Measurements from ENCODE around the gene ABLIM1. TPM values are rescaled to one million over a fixed set of nuclear protein-coding genes. Genes with fewer than 3 reads are reported as not detected.

ABLIM1 gene
- total and polyA plus RNA-seq, 2 of the 13 experiments (the other 11 are each of a cell fraction or from before 2014, with no cell fraction given), result 59.4 to 92.7 TPM

GRCh38 chr10:114664127-114664526 lies 6.1 kb upstream of the ABLIM1 start:
- no peak for ATAC-seq
- in situ Hi-C loops (cut with HindIII; ENCODE audit: extremely low pct_ligation_motif_present, low pct_unique_long_range_greater_than_20kb) (no loop called here), intact Hi-C loops (cut with micrococcal nuclease; ENCODE audit: unreplicated experiment) (no loop called here)
- peaks cover 7% of the 10 kb centered on the region; the same call in 1 of the 2 replicates for H3K9me3 ChIP-seq (ENCODE audit: low read length)
- no peak overlapping the region for H3K9ac ChIP-seq (ENCODE audit: insufficient read depth, low read depth, low read length)
- H3K4me3 ChIP-seq (replicated peaks in 1 of 3; ENCODE audit: insufficient read depth in 1 of 3, low read depth in 2 of 3, low read length in 3 of 3), result no peak overlapping the region
- no peak for TF ChIP-seq RXRA (CRISPR knock-in tag; IDR thresholded peaks at IDR 0.05)
- TF ChIP-seq TCF7 (IDR thresholded peaks at IDR 0.05; ENCODE audit: low read depth), result no peak
- TF ChIP-seq ZNF773 (CRISPR knock-in tag; IDR thresholded peaks at IDR 0.05; ENCODE audit: borderline replicate concordance), result no peak
- no peak for TF ChIP-seq SRSF9 (IDR thresholded peaks at IDR 0.05; ENCODE audit: borderline replicate concordance, insufficient read depth, low read depth, low read length, poor library complexity, severe bottlenecking)
- TF ChIP-seq ZBTB49 (CRISPR knock-in tag; IDR thresholded peaks at IDR 0.05; ENCODE audit: borderline replicate concordance), result no peak
- no peak for TF ChIP-seq NFKB2 (CRISPR knock-in tag; IDR thresholded peaks at IDR 0.05; ENCODE audit: borderline replicate concordance)
- no peak for TF ChIP-seq ZSCAN5A (CRISPR knock-in tag; IDR thresholded peaks at IDR 0.05; ENCODE audit: borderline replicate concordance)
- TF ChIP-seq PLRG1 (conservative IDR thresholded peaks at IDR 0.05), result no peak
- no peak for TF ChIP-seq DRAP1 (CRISPR knock-in tag; IDR thresholded peaks at IDR 0.05)
- no peak for TF ChIP-seq ZNF138 (CRISPR knock-in tag; IDR thresholded peaks at IDR 0.05; ENCODE audit: low read depth)
- TF ChIP-seq MLLT10 (CRISPR knock-in tag; IDR thresholded peaks at IDR 0.05), result no peak
- no peak for TF ChIP-seq KLF12 (CRISPR knock-in tag; IDR thresholded peaks at IDR 0.05; ENCODE audit: borderline replicate concordance)
- TF ChIP-seq ZBTB4 (CRISPR knock-in tag; IDR thresholded peaks at IDR 0.05; ENCODE audit: borderline replicate concordance), result no peak
- TF ChIP-seq MZF1 (CRISPR knock-in tag; IDR thresholded peaks at IDR 0.05; ENCODE audit: borderline replicate concordance), result no peak
- TF ChIP-seq SOX5 (CRISPR knock-in tag; IDR thresholded peaks at IDR 0.05; ENCODE audit: borderline replicate concordance), result no peak
- no peak for TF ChIP-seq ZNF879 (CRISPR knock-in tag; IDR thresholded peaks at IDR 0.05)
- H3K27me3 ChIP-seq (ENCODE audit: control insufficient read depth in 1 of 2, insufficient read depth in 2 of 2, low read length in 2 of 2), result no peaks in the 10 kb centered on the region
- peaks cover 40% of the 10 kb centered on the region for H3K4me1 ChIP-seq (ENCODE audit: insufficient read depth, low read length)
- no peak for FAIRE-seq
- H3K27ac ChIP-seq (ENCODE audit: extremely low read length, insufficient read depth, low read length), result no peak overlapping the region
- no peak for DNase-seq (ENCODE audit: low spot score)
- no peak overlapping the region for H3K4me2 ChIP-seq (ENCODE audit: low read depth, low read length)
- no peaks in the 10 kb centered on the region for H3K79me2 ChIP-seq (ENCODE audit: insufficient read depth, low read length)
- H4K20me1 ChIP-seq (ENCODE audit: insufficient read depth, low read length), result no peaks in the 10 kb centered on the region
- H3K36me3 ChIP-seq (replicated peaks in 1 of 2; ENCODE audit: control insufficient read depth in 1 of 2, insufficient read depth in 2 of 2, low read length in 2 of 2), result no peaks in the 10 kb centered on the region
- BruUV-seq (replicated peaks), result no TSS peak
- POLR2A ChIA-PET, result no interaction called here
- 47% methylated on average over 4 of the region's 4 CpGs for WGBS (ENCODE audit: low lambda C conversion rate)
- H2AFZ ChIP-seq (ENCODE audit: low read length), result no peak overlapping the region
- CTCF ChIA-PET (ENCODE audit: low intra/inter-chr PET ratio, low total read pairs), result no interaction called here

Measured in HepG2 (cell line).